Mononuclear cell (primary cell): Measurements from ENCODE around the gene PFN3. TPM values are rescaled to one million over a fixed set of nuclear protein-coding genes. Genes with fewer than 3 reads are reported as not detected.
A peak's percentile ranks its signal among the peaks of the same experiment; 100 is the strongest.

ENCODE experiments used
- H3K27me3 ChIP-seq: 2 replicates; pipeline ENCODE4 v1.6.0; 2011; ENCODE audit warnings: low read length, control low read depth; ENCODE audit not compliant: insufficient read depth
- H3K4me1 ChIP-seq: 2 replicates; pipeline ENCODE4 v1.5.1; 2011; ENCODE audit warnings: mild to moderate bottlenecking, low read length, control low read depth; ENCODE audit not compliant: insufficient read depth
- H3K4me3 ChIP-seq: 2 replicates; pipeline ENCODE4 v1.5.1; 2011; ENCODE audit warnings: mild to moderate bottlenecking, low read length, moderate library complexity
- H3K9me3 ChIP-seq: 2 replicates; pipeline ENCODE4 v1.5.1; 2011; ENCODE audit warnings: low read depth, mild to moderate bottlenecking, control low read depth, low read length
- total RNA-seq: library from RNA; depleted of rRNA; stranded (reverse); fragments of >200 nt; gene quantifications from one replicate; pipeline ENCODE4 v1.2.3, GENCODE V29; 2012

The PFN3 gene
- total RNA-seq, 1 donor = not detected

GRCh38 chr5:177440990-177441780, 40.7 kb upstream of the PFN3 start:
- peaks cover 59% of the 10 kb centered on the region for H3K4me1 ChIP-seq
- no peak overlapping the region for H3K4me3 ChIP-seq
- H3K9me3 ChIP-seq = no peaks in the 10 kb centered on the region
- no peaks in the 10 kb centered on the region for H3K27me3 ChIP-seq

GRCh38 chr5:177440211-177440989, 39.9 kb upstream of the PFN3 start:
- H3K4me1 ChIP-seq = peaks cover 53% of the 10 kb centered on the region
- H3K4me3 ChIP-seq = no peak overlapping the region
- H3K27me3 ChIP-seq = no peaks in the 10 kb centered on the region
- H3K9me3 ChIP-seq = no peaks in the 10 kb centered on the region

- Histone ChIP-seq H3K4me3 (no peak overlapping the region), H3K9me3 (no peaks in the 10 kb centered on the region), H3K4me1 (peaks cover 53% of the 10 kb centered on the region)
Measured at GRCh38 chr5:177439518-177440053, 39.1 kb upstream of the PFN3 start.

GRCh38 chr5:177438468-177438867, 38.0 kb upstream of the PFN3 start:
- H3K9me3 ChIP-seq = no peaks in the 10 kb centered on the region
- H3K4me1 ChIP-seq = peaks cover 58% of the 10 kb centered on the region
- no peak overlapping the region for H3K4me3 ChIP-seq
- no peaks in the 10 kb centered on the region for H3K27me3 ChIP-seq

More at GRCh38 chr5:177439518-177440053, 39.1 kb upstream of the PFN3 start:
- no peaks in the 10 kb centered on the region for H3K27me3 ChIP-seq

GRCh38 chr5:177437623-177438022, 37.2 kb upstream of the PFN3 start:
- no peak overlapping the region for H3K4me3 ChIP-seq
- H3K4me1 ChIP-seq = peaks cover 63% of the 10 kb centered on the region
- H3K27me3 ChIP-seq = no peaks in the 10 kb centered on the region
- H3K9me3 ChIP-seq = no peaks in the 10 kb centered on the region

GRCh38 chr5:177435847-177436536, 35.5 kb upstream of the PFN3 start:
- Histone ChIP-seq H3K27me3 (no peaks in the 10 kb centered on the region), H3K9me3 (no peaks in the 10 kb centered on the region), H3K4me1 (peaks cover 76% of the 10 kb centered on the region), H3K4me3 (no peak overlapping the region)

GRCh38 chr5:177434942-177435738, 34.7 kb upstream of the PFN3 start:
- H3K9me3 ChIP-seq = no peaks in the 10 kb centered on the region
- H3K4me3 ChIP-seq = no peak overlapping the region
- H3K27me3 ChIP-seq = no peaks in the 10 kb centered on the region
- peaks cover 76% of the 10 kb centered on the region for H3K4me1 ChIP-seq

GRCh38 chr5:177434437-177434836, 34.0 kb upstream of the PFN3 start:
- no peak overlapping the region for H3K4me3 ChIP-seq

GRCh38 chr5:177433658-177434217, 33.3 kb upstream of the PFN3 start:
- Histone ChIP-seq H3K27me3 (no peaks in the 10 kb centered on the region), H3K4me3 (no peak overlapping the region), H3K4me1 (peaks cover 83% of the 10 kb centered on the region), H3K9me3 (no peaks in the 10 kb centered on the region)

More at GRCh38 chr5:177434437-177434836, 34.0 kb upstream of the PFN3 start:
- Histone ChIP-seq H3K27me3 (no peaks in the 10 kb centered on the region), H3K4me1 (peaks cover 80% of the 10 kb centered on the region), H3K9me3 (no peaks in the 10 kb centered on the region)

GRCh38 chr5:177432839-177433657, 32.6 kb upstream of the PFN3 start:
- Histone ChIP-seq H3K9me3 (no peaks in the 10 kb centered on the region), H3K4me3 (no peak overlapping the region), H3K27me3 (no peaks in the 10 kb centered on the region), H3K4me1 (peaks cover 85% of the 10 kb centered on the region)

- peak overlapping the region; percentile 1 for H3K4me3 ChIP-seq
- H3K27me3 ChIP-seq = no peaks in the 10 kb centered on the region
- peaks cover 89% of the 10 kb centered on the region for H3K4me1 ChIP-seq
- H3K9me3 ChIP-seq = no peaks in the 10 kb centered on the region
Measured at GRCh38 chr5:177432143-177432838, 31.8 kb upstream of the PFN3 start.

GRCh38 chr5:177431317-177432142, 31.1 kb upstream of the PFN3 start:
- Histone ChIP-seq H3K4me3 (peak overlapping the region; percentile 1), H3K4me1 (peaks cover 89% of the 10 kb centered on the region), H3K27me3 (no peaks in the 10 kb centered on the region), H3K9me3 (no peaks in the 10 kb centered on the region)
